T47D (cell line): ENCODE data around the gene VAC14.
"Not testable (repeated sequence)": the region's sequence is repeated elsewhere in the genome, so short reads cannot be mapped to it uniquely, and the experiment has no call there.

Experiments
- DNase-seq, 2 experiments: peaks; one replicate each; pipeline versions ENCODE4 v3.0.0 to v3.0.0-alpha.2; 2011 to 2012; ENCODE audit warnings: low read depth in 1 of 2, low spot score in 1 of 2
- JUND ChIP-seq: IDR thresholded peaks from 2 replicates; pipeline ENCODE4 v1.6.1; 2012; ENCODE audit warnings: low read depth
- in situ Hi-C: cut with HindIII; loops from 2 replicates; pipeline ENCODE4 v1.10.0; 2016; ENCODE audit warnings: low sequenced_read_pairs, low pct_unique_long_range_greater_than_20kb

VAC14 gene

DNA sequence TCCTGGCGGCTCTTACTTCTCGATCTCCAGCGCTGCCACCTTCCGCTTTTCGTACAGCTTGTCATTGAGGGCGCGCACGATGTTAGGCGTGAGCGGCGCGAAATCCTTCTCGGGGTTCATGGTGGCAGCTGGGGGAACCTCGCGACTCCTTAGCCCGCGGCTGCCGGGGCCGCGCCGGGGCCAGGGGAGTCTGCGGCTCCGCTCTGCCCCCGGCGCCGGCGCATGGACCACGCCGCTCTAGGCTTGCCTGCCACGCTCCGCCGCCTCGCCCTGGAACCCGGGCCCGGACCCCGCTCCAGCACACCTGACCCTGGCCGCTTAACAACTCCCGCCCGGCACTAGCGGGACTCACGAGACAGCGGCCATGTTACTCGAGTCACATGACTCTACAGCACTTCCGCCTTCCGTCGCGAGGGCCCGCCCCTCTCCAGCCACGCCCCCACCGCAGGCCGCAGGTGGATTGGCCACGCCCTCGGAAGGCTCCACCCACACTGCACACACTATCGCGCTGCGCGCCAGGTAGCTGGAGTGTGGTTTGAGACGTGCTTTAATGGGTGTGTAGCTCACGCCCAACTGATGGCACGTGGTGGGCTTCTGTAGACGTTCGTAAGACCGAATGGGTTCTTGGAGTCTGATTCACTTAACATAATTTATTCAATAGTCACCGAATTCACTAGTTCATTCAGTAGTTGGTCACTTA lies at the start of gene VAC14:
Gene VAC14 (minus strand): TSS at position 378 of the 700 bp plus-strand sequence. CDS start 258 bp downstream, at position 120.
- DNase-seq = peak; percentile 92 to 94
- no peak for TF ChIP-seq JUND
- in situ Hi-C loops = no loop called here

DNA sequence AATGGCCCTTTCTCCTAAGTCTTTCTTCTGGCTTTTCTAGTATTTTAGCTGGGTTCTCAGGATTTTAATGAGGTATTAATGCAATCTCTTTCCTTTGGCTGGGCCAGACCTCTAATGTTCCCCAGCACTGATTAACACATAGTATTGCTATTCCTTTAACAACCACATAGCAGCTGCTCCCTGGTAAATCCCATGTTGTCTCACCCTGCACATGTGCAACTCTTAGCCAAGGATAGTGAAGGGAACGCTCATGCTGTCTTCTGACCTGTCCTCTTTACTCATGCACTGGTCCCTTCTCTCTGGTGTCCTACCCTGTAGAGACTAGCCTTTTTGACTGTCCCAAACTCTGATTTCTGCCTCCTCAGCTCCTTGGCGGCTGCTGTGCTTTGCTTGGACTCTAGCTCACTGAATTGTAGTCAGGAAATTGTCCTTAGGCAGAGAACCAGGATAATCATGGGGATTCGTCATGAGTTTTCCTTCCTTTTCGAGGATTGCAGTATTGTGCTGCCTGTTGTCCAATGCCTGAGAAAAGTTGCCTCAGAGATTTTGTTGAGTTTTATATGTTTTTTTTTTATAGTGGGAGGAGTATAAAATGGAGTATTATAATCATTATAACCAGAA lies 22.6 kb upstream of the VAC14 start:
- DNase-seq, in situ Hi-C loops: not testable (repeated sequence)

DNA sequence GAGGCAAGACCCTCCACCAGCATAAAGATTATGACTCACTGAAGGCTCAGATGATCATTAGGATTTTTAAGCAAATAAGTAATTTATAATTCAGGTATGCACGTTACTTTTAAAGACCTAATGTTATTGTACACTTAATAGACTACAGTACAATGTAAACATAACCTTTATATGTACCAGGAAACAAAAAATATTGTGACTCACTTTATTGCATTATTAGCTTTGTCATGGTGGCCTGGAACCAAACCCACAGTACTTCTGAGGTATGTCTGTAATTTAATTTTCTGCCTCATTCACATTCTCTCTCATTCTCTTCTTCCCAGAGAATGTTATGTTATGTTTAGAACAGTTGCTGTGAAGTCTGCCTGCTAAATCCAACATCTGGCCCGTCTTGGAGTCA lies 21.8 kb upstream of the VAC14 start:
- in situ Hi-C loops, DNase-seq: not testable (repeated sequence)

GRCh38 chr16:70818088-70818487 lies 17.1 kb upstream of the VAC14 start:
- DNase-seq, in situ Hi-C loops: not testable (repeated sequence)

- TF ChIP-seq JUND = no peak
- in situ Hi-C loops = no loop called here
- DNase-seq = no peak
These were observed 8.6 kb upstream of the VAC14 start for GRCh38 chr16:70809392-70810060.

DNA sequence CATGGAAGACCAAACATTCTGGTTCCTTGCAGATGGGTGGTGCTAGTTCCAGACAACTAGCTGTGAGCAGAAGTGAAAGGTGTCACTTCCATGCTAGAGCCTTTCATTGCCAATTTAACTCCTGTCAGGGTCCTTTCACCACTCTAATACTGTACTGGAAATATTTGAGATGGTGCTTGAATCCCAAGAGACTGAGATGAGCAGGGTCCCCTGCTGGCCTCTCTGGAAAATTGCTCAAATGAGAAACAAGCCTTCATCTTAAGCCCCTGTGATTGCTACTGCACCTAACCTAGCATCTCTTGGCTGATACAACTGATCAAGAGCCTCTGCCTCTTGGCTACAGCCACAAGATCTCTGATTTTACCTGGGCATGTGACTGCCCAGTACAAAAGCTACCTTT lies 7.4 kb upstream of the VAC14 start:
- in situ Hi-C loops = no loop called here
- no peak for TF ChIP-seq JUND
- DNase-seq = no peak

- no peak for TF ChIP-seq JUND
- in situ Hi-C loops = no loop called here
- DNase-seq = no peak
These were observed 4.8 kb upstream of the VAC14 start for GRCh38 chr16:70805787-70806186.

GRCh38 chr16:70805380-70805779 lies 4.4 kb upstream of the VAC14 start:
- no peak for TF ChIP-seq JUND
- in situ Hi-C loops = no loop called here
- DNase-seq = no peak

GRCh38 chr16:70804734-70805169 lies 3.8 kb upstream of the VAC14 start:
- in situ Hi-C loops = no loop called here
- TF ChIP-seq JUND = no peak
- no peak for DNase-seq

DNA sequence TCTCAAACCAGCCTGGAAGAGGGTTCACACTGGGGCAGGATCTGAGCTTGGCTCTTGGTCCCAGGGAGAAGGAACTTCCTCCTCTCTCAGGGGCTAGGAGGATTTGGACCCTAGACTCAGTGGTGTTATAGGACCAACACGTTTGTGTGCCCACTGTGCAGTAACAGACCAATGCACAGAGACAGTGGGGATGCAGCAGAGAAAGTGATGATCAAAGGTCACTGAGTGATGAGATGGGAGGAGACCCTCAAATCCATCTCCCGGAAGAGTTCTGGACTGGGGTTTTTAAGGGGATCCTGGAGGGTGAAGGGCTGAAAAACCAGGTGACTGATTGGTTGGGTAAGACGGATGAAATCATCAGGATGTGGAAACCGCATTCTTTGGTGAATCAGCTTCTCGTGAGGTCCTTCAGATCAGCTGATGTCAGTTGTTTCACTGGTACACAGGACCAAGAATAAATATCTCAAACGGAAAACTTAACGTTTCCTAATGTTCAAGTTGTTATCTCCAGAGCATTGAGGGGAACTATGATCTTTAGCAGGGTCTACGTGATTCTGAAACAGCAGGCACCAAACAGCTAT lies 3.3 kb upstream of the VAC14 start:
- no peak for TF ChIP-seq JUND
- in situ Hi-C loops = no loop called here
- DNase-seq = no peak

- DNase-seq = no peak
- in situ Hi-C loops = no loop called here
- TF ChIP-seq JUND = no peak
These were observed 2.4 kb upstream of the VAC14 start for GRCh38 chr16:70803319-70803718.

- no peak for DNase-seq
- in situ Hi-C loops = no loop called here
- TF ChIP-seq JUND = no peak
These were observed 653 bp upstream of the VAC14 start for GRCh38 chr16:70801611-70802010.

DNA sequence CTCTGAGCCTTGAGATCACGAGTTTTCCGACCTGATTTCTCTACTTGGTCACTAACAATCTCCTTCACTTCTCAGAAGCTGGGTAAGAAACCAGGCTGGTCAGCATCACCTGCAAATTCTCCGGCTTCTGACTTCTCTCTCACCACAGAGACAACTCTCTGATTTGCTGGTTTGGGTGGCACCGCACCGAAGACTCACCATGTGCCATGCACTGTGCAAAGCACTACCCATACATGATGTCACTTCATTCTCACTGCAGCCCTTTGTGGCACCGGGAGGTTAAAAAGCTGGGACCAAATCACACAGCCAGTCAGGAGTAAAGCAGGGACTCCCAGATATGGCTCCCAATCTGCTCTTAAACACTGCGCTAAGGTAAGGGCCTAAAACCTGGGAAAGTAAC lies 647 bp downstream of the VAC14 start:
- no peak for TF ChIP-seq JUND
- in situ Hi-C loops = no loop called here
- no peak for DNase-seq
